ENCODE results near the gene ADAP1. TPM values are rescaled to one million over a fixed set of nuclear protein-coding genes. Genes with fewer than 3 reads are reported as not detected.

The ADAP1 gene
- total RNA-seq, 1 experiment from 2014 or later = 6.2 TPM

- Histone ChIP-seq H3K18ac (ENCODE audit: insufficient read length, low read depth, low read length) (no peak overlapping the region), H3K4me1 (ENCODE audit: insufficient read depth, low read length) (no peaks in the 10 kb centered on the region), H2BK12ac (ENCODE audit: insufficient read length, low read depth, low read length) (no peak overlapping the region), H3K79me2 (ENCODE audit: insufficient read depth, low read length) (no peaks in the 10 kb centered on the region), H3K23ac (ENCODE audit: insufficient read length, low read depth, low read length) (no peak overlapping the region), H3K9me3 (ENCODE audit: control insufficient read depth, low read depth, low read length) (no peaks in the 10 kb centered on the region), H3K23me2 (ENCODE audit: insufficient read length, low read depth, low read length, poor library complexity, severe bottlenecking) (no peaks in the 10 kb centered on the region), H3T11ph (ENCODE audit: low read length) (no peak overlapping the region), H2BK120ac (ENCODE audit: low read depth, low read length, poor library complexity, severe bottlenecking) (no peak overlapping the region), H3K9ac (ENCODE audit: extremely low read depth, insufficient read length, low read length) (no peak overlapping the region), H2BK15ac (ENCODE audit: low read depth, low read length) (no peak overlapping the region), H2AK5ac (ENCODE audit: insufficient read length, low read length) (no peak overlapping the region), H4K8ac (replicated peaks; ENCODE audit: insufficient read length, low read depth, low read length) (no peak overlapping the region), H3K27ac (ENCODE audit: insufficient read length, low read depth, low read length) (no peak overlapping the region), H3K56ac (ENCODE audit: insufficient read length, low read depth, low read length) (no peak overlapping the region), H2AFZ (ENCODE audit: low read length) (no peak overlapping the region), H4K5ac (ENCODE audit: insufficient read length, low read depth, low read length) (no peak overlapping the region), H2BK5ac (ENCODE audit: insufficient read length, low read length) (no peak overlapping the region), H3K14ac (ENCODE audit: insufficient read depth, low read length) (no peak overlapping the region), H2BK20ac (ENCODE audit: low read depth, low read length, poor library complexity, severe bottlenecking) (no peak overlapping the region), H3K4me2 (ENCODE audit: insufficient read depth, insufficient read length, low read length) (no peak overlapping the region), H4K91ac (ENCODE audit: insufficient read length, low read depth, low read length) (no peak overlapping the region), H3K4ac (ENCODE audit: low read depth, low read length) (no peak overlapping the region), H3K27me3 (ENCODE audit: insufficient read depth, low read length) (no peaks in the 10 kb centered on the region), H4K20me1 (ENCODE audit: control insufficient read depth, insufficient read depth, insufficient read length) (no peaks in the 10 kb centered on the region), H3K79me1 (ENCODE audit: insufficient read depth, low read depth, low read length, poor library complexity, severe bottlenecking) (no peaks in the 10 kb centered on the region)
- no CpG with 5 or more reads among the region's 45 CpGs for WGBS (ENCODE audit: extremely low coverage, insufficient read length, low lambda C conversion rate)
- Mint-ChIP-seq H3K9me3 (no peaks in the 10 kb centered on the region), H3K4me1 (peaks cover 2 to 20% of the 10 kb centered on the region in 2 experiments; a peak in 3 of 4 replicates), H3K36me3 (ENCODE audit: insufficient read depth in 1 of 3, low read depth in 3 of 3) (peaks cover 0 to 10% (median 9%) of the 10 kb centered on the region in 3 experiments; a peak in 4 of 7 replicates), H3K4me3 (no peak overlapping the region), H3K27ac (peak overlapping the region in 1 of 3 experiments; percentile 70; a peak in 2 of 7 replicates), H3K27me3 (ENCODE audit: low read depth) (no peaks in the 10 kb centered on the region; the same call in 1 of the 2 replicates)
- DNase-seq = no peak
- TF ChIP-seq, protein P1, sequence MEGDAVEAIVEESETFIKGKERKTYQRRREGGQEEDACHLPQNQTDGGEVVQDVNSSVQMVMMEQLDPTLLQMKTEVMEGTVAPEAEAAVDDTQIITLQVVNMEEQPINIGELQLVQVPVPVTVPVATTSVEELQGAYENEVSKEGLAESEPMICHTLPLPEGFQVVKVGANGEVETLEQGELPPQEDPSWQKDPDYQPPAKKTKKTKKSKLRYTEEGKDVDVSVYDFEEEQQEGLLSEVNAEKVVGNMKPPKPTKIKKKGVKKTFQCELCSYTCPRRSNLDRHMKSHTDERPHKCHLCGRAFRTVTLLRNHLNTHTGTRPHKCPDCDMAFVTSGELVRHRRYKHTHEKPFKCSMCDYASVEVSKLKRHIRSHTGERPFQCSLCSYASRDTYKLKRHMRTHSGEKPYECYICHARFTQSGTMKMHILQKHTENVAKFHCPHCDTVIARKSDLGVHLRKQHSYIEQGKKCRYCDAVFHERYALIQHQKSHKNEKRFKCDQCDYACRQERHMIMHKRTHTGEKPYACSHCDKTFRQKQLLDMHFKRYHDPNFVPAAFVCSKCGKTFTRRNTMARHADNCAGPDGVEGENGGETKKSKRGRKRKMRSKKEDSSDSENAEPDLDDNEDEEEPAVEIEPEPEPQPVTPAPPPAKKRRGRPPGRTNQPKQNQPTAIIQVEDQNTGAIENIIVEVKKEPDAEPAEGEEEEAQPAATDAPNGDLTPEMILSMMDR (conservative IDR thresholded peaks at IDR 0.05) = peak; percentile 43; the same call in 2 of the 3 replicates
Measured at GRCh38 chr7:997404-998395, 43.2 kb upstream of the ADAP1 start.

Data from H9 (cell line).